Neutrophil (primary cell): ENCODE data around the gene PTBP2.

ENCODE experiments used
- H3K27ac ChIP-seq: fragments of 200-600 bp; sonication (generic); 2 replicates; pipeline ENCODE4 v1.5.1; 2016; ENCODE audit warnings: mild to moderate bottlenecking, moderate library complexity
- H3K27me3 ChIP-seq: fragments of 200-600 bp; sonication (generic); 2 replicates; pipeline ENCODE4 v1.6.0; 2016; ENCODE audit warnings: mild to moderate bottlenecking
- H3K36me3 ChIP-seq: fragments of 200-600 bp; sonication (generic); 2 replicates; pipeline ENCODE4 v1.5.1; 2017
- H3K4me1 ChIP-seq, 2 experiments: fragments of 200-600 bp in 1 of 2; sonication (generic) in 1 of 2; 1 replicate in 1 of 2; 2 replicates in 1 of 2; pipeline versions ENCODE4 v1.5.1 to v1.6.1; 2013 to 2016; ENCODE audit warnings: low read depth in 1 of 2, low read length in 1 of 2, mild to moderate bottlenecking in 1 of 2, moderate library complexity in 1 of 2; ENCODE audit not compliant: control insufficient read depth in 1 of 2, insufficient read depth in 1 of 2
- H3K4me3 ChIP-seq, 2 experiments: fragments of 200-600 bp in 1 of 2; sonication (generic) in 1 of 2; 1 replicate in 1 of 2; 2 replicates in 1 of 2; pipeline ENCODE4 v1.5.1; 2013 to 2016; ENCODE audit warnings: low read depth in 1 of 2, low read length in 1 of 2, mild to moderate bottlenecking in 1 of 2, moderate library complexity in 1 of 2
- H3K9me3 ChIP-seq: fragments of 200-600 bp; sonication (generic); 2 replicates; pipeline ENCODE4 v1.5.1; 2016
- TF ChIP-seq, protein P1 (sequence below): fragments of 200-600 bp; sonication (generic); IDR thresholded peaks from 2 replicates; pipeline ENCODE4 v1.5.1; 2016; ENCODE audit warnings: antibody characterized with exemption

PTBP2 gene

DNA sequence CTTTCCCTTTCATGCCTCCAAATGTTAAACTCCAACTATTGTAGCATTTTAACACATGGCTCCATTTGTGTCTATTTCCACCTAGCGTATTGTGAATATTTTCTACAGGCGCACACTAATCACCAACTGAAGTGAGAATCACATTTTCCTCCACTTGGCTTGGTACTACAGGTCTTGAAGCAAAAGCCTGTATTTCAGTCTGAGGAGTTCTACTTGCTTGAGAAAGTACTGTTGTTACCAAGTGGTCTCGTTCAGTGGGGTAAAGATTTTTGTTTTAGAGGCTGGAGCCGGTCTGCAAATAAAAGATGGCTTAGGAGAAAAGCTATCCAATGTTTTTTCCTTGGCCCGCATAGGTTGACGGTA lies 550 bp upstream of the PTBP2 start:
- Histone ChIP-seq H3K27me3 (no peaks in the 10 kb centered on the region), H3K9me3 (no peaks in the 10 kb centered on the region), H3K4me3 (peak overlapping the region; percentile 83 to 91), H3K36me3 (no peaks in the 10 kb centered on the region), H3K4me1 (peaks cover 22 to 25% of the 10 kb centered on the region in 2 experiments), H3K27ac (peak overlapping the region; percentile 87)
- TF ChIP-seq, protein P1, sequence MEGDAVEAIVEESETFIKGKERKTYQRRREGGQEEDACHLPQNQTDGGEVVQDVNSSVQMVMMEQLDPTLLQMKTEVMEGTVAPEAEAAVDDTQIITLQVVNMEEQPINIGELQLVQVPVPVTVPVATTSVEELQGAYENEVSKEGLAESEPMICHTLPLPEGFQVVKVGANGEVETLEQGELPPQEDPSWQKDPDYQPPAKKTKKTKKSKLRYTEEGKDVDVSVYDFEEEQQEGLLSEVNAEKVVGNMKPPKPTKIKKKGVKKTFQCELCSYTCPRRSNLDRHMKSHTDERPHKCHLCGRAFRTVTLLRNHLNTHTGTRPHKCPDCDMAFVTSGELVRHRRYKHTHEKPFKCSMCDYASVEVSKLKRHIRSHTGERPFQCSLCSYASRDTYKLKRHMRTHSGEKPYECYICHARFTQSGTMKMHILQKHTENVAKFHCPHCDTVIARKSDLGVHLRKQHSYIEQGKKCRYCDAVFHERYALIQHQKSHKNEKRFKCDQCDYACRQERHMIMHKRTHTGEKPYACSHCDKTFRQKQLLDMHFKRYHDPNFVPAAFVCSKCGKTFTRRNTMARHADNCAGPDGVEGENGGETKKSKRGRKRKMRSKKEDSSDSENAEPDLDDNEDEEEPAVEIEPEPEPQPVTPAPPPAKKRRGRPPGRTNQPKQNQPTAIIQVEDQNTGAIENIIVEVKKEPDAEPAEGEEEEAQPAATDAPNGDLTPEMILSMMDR: no peak

DNA sequence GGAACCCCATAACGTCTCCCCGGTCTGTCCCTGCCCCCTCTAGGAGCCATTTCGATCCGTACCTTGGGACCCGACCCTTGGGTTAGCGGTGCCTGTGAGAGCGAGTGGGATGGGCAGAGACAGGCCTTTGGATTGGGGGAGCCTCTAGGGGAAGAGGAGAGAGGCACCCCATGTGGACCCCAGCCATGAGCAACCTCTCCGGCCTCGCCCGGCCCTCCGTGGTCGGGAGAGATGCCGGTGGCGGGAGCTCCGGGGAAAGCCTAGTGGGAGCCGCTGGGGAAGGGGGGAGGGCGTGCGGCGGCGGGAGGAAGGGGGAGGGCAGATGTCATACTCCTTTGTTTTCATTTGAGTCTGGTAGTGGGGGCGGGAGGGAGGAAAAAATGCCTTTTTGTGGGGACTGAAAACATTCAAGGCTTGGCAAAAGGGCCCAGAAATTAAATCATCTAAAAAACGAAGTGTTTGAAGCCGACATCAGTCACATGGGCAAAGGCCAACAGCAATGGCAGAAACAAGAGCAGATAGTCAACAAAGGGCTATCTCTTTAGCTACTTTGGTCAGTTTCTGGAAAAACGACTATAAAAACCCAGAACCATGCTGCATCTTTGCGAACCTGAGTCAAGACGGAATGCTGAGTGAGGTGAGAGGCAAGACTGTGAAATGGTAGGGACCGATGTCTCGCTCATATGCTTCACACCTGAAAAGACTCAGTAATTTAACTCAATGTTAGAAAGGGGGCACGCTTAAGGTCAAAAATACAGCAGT lies 758 bp downstream of the PTBP2 start:
- TF ChIP-seq, protein P1: no peak
- Histone ChIP-seq H3K4me1 (peaks cover 21 to 25% of the 10 kb centered on the region in 2 experiments), H3K27me3 (no peaks in the 10 kb centered on the region), H3K9me3 (no peaks in the 10 kb centered on the region), H3K36me3 (no peaks in the 10 kb centered on the region), H3K27ac (peak overlapping the region; percentile 87), H3K4me3 (peak overlapping the region; percentile 83 to 91)

DNA sequence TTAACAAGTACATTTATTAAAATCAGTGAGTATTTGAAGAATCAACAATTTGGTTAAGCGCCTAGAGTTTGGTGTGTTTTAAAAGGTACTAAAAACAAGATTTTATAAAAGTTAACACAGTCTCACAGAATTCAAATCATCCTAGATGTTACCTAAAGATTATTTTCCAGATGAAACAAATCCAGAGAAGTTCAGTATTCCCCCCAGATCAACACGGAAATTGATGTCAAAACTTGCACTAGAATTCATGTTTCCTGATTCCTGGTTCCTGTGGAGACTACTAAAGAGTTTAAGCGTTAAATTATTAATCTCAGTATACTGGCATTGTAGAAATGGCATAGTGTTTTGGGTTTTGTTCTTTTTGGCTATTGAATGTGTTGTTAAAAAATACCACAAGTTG lies 1.4 kb downstream of the PTBP2 start:
- TF ChIP-seq, protein P1: no peak
- Histone ChIP-seq H3K27me3 (no peaks in the 10 kb centered on the region), H3K36me3 (no peaks in the 10 kb centered on the region), H3K9me3 (no peaks in the 10 kb centered on the region), H3K4me1 (peaks cover 21 to 25% of the 10 kb centered on the region in 2 experiments), H3K27ac (peak overlapping the region; percentile 87), H3K4me3 (peak overlapping the region; percentile 83 to 91)

DNA sequence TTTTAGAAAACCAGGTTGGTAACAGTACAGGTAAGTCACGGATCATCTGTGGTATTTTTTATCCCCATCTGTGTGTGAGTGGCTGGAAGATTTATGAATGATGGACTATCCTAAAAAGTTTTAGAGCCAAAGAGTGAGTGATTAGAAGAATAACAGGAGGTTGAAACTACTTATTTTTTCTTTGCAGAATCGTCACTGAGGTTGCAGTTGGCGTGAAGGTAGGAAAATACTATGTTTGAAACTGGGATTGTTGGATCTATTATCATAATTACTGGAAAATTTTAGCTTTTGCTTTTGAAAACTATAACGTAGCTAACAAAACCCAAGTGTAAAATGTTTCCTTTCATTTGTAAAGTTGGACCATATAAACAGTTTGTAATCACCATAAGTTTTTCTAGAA lies 1.8 kb downstream of the PTBP2 start:
- Histone ChIP-seq H3K27ac (peak overlapping the region; percentile 87), H3K36me3 (no peaks in the 10 kb centered on the region), H3K9me3 (no peaks in the 10 kb centered on the region), H3K27me3 (no peaks in the 10 kb centered on the region), H3K4me1 (peaks cover 21 to 25% of the 10 kb centered on the region in 2 experiments), H3K4me3 (peak overlapping the region; percentile 83 to 91)
- TF ChIP-seq, protein P1: no peak

DNA sequence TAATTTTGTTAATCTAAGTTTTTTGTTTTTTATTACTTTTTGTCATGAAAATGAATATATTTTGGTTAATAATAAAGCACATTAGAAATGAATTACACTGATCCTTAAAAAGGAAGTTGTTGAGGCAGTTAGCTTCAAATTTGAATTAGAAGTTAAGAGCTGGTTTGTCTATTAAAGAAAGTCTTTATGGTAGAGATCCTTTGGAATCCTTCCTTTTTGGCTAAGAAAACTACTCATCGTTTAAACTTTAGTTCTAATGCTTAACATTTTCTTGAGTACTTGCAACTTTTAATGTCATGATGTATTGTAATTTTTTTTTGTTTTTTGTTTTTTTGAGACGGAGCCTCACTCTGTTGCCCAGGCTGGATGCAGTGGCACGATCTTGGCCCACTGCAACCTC lies 2.4 kb downstream of the PTBP2 start:
- Histone ChIP-seq H3K9me3 (no peaks in the 10 kb centered on the region), H3K27me3 (no peaks in the 10 kb centered on the region), H3K36me3 (no peaks in the 10 kb centered on the region), H3K4me3 (no peak overlapping the region), H3K27ac (no peak overlapping the region), H3K4me1 (peaks cover 21 to 25% of the 10 kb centered on the region in 2 experiments)
- TF ChIP-seq, protein P1: no peak
